ENCODE measurements around the gene BLNK.

The BLNK gene

GRCh38 chr10:96255549-96256333 is 15.6 kb downstream of the BLNK start:
- Histone ChIP-seq H3K36me3 (ENCODE audit: insufficient read depth, low read length) (no peaks in the 10 kb centered on the region), H3K27me3 (ENCODE audit: control insufficient read depth in 1 of 2, insufficient read depth in 2 of 2, low read length in 2 of 2) (no peaks in the 10 kb centered on the region), H3K9ac (ENCODE audit: low read length) (no peak overlapping the region), H3K9me3 (ENCODE audit: low read length) (no peaks in the 10 kb centered on the region), H3K27ac (ENCODE audit: low read depth, low read length) (no peak overlapping the region), H3K4me1 (ENCODE audit: insufficient read depth, low read length) (no peaks in the 10 kb centered on the region), H3K4me3 (ENCODE audit: low read depth in 1 of 2, low read length in 2 of 2) (no peak overlapping the region)

DNA sequence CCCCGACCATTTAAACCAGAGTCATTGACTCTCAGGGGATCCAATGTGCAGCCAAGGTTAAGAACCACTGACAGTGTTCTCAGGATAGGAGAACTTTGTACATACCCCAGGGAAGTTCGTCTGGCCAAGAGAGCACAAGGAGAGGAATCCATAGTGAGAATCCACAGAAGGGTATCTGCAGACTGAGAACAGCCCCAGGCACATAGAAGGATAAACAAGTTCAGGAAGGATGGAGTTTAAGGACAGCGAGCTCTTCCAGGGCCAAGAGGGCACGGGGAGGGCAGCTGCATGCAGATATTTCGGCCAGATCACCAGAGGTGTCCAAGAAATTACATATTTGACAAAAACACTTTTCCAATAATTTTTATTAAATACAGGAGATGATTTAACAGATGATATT is 16.4 kb downstream of the BLNK start:
- no peak overlapping the region for H3K27ac ChIP-seq (ENCODE audit: low read depth, low read length)
- no peaks in the 10 kb centered on the region for H3K36me3 ChIP-seq (ENCODE audit: insufficient read depth, low read length)
- H3K9me3 ChIP-seq (ENCODE audit: low read length): no peaks in the 10 kb centered on the region
- no peaks in the 10 kb centered on the region for H3K27me3 ChIP-seq (ENCODE audit: control insufficient read depth in 1 of 2, insufficient read depth in 2 of 2, low read length in 2 of 2)
- H3K9ac ChIP-seq (ENCODE audit: low read length): no peak overlapping the region
- no peak overlapping the region for H3K4me3 ChIP-seq (ENCODE audit: low read depth in 1 of 2, low read length in 2 of 2)
- H3K4me1 ChIP-seq (ENCODE audit: insufficient read depth, low read length): no peaks in the 10 kb centered on the region

GRCh38 chr10:96252730-96253129 is 18.6 kb downstream of the BLNK start:
- no peak overlapping the region for H3K27ac ChIP-seq (ENCODE audit: low read depth, low read length)
- no peak overlapping the region for H3K4me3 ChIP-seq (ENCODE audit: low read depth in 1 of 2, low read length in 2 of 2)

GRCh38 chr10:96250349-96250748 is 21.0 kb downstream of the BLNK start:
- Histone ChIP-seq H3K36me3 (ENCODE audit: insufficient read depth, low read length) (no peaks in the 10 kb centered on the region), H3K27ac (ENCODE audit: low read depth, low read length) (no peak overlapping the region), H3K4me1 (ENCODE audit: insufficient read depth, low read length) (no peaks in the 10 kb centered on the region), H3K4me3 (ENCODE audit: low read depth in 1 of 2, low read length in 2 of 2) (no peak overlapping the region), H3K27me3 (ENCODE audit: control insufficient read depth in 1 of 2, insufficient read depth in 2 of 2, low read length in 2 of 2) (no peaks in the 10 kb centered on the region), H3K9ac (ENCODE audit: low read length) (no peak overlapping the region), H3K9me3 (ENCODE audit: low read length) (no peaks in the 10 kb centered on the region)

More at GRCh38 chr10:96252730-96253129, 18.6 kb downstream of the BLNK start:
- H3K4me1 ChIP-seq (ENCODE audit: insufficient read depth, low read length): no peaks in the 10 kb centered on the region
- H3K36me3 ChIP-seq (ENCODE audit: insufficient read depth, low read length): no peaks in the 10 kb centered on the region
- no peaks in the 10 kb centered on the region for H3K27me3 ChIP-seq (ENCODE audit: control insufficient read depth in 1 of 2, insufficient read depth in 2 of 2, low read length in 2 of 2)
- H3K9me3 ChIP-seq (ENCODE audit: low read length): no peaks in the 10 kb centered on the region
- no peak overlapping the region for H3K9ac ChIP-seq (ENCODE audit: low read length)

GRCh38 chr10:96249264-96249663 is 22.1 kb downstream of the BLNK start:
- Histone ChIP-seq H3K9ac (ENCODE audit: low read length) (no peak overlapping the region), H3K4me1 (ENCODE audit: insufficient read depth, low read length) (no peaks in the 10 kb centered on the region), H3K27ac (ENCODE audit: low read depth, low read length) (no peak overlapping the region), H3K27me3 (ENCODE audit: control insufficient read depth in 1 of 2, insufficient read depth in 2 of 2, low read length in 2 of 2) (no peaks in the 10 kb centered on the region), H3K9me3 (ENCODE audit: low read length) (no peaks in the 10 kb centered on the region), H3K4me3 (ENCODE audit: low read depth in 1 of 2, low read length in 2 of 2) (no peak overlapping the region), H3K36me3 (ENCODE audit: insufficient read depth, low read length) (no peaks in the 10 kb centered on the region)

DNA sequence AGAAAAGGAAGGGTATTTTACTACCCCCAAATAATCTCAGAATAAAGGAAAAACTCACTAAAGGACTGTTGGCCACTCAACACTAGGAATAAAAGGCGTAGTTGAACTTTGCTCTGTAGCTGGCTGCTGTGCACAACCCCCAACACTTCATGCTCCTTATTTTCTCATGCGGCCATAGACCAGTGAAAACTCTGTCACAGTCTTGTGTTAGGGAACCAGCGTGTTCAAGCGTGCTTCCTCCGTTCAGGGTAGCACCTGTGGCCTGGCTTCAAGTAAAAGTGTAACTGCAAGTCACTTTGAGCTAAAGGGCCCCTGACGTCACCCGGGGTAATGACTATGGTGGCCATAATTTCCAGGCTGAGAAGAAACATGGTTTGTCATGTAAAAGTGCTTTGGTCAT is 27.0 kb downstream of the BLNK start:
- Histone ChIP-seq H3K4me3 (ENCODE audit: low read depth in 1 of 2, low read length in 2 of 2) (no peak overlapping the region), H3K9ac (ENCODE audit: low read length) (no peak overlapping the region), H3K27me3 (ENCODE audit: control insufficient read depth in 1 of 2, insufficient read depth in 2 of 2, low read length in 2 of 2) (no peaks in the 10 kb centered on the region), H3K27ac (ENCODE audit: low read depth, low read length) (no peak overlapping the region), H3K36me3 (ENCODE audit: insufficient read depth, low read length) (no peaks in the 10 kb centered on the region), H3K9me3 (ENCODE audit: low read length) (no peaks in the 10 kb centered on the region), H3K4me1 (ENCODE audit: insufficient read depth, low read length) (no peaks in the 10 kb centered on the region)

DNA sequence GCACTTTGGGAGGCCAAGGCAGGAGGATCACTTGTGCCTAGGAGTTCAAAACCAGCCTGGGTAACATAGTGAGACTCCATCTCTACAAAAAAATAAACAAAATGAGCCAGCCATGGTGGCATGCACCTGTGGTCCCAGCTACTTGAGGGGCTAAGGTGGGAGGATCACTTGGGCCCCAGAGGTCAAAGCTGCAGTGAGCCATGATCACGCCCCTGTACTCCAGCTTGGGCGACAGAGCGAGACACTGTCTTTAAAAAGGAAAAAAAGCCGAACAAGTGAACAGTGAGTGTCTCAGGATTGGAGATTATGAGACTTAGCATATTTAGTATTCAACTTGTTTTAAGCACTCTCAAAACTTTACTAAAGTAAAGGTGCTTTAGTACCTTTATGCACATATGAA is 28.1 kb downstream of the BLNK start:
- H3K4me3 ChIP-seq (ENCODE audit: low read depth in 1 of 2, low read length in 2 of 2): no peak overlapping the region
- H3K4me1 ChIP-seq (ENCODE audit: insufficient read depth, low read length): no peaks in the 10 kb centered on the region
- H3K9ac ChIP-seq (ENCODE audit: low read length): no peak overlapping the region
- H3K36me3 ChIP-seq (ENCODE audit: insufficient read depth, low read length): no peaks in the 10 kb centered on the region
- H3K27me3 ChIP-seq (ENCODE audit: control insufficient read depth in 1 of 2, insufficient read depth in 2 of 2, low read length in 2 of 2): no peaks in the 10 kb centered on the region
- no peaks in the 10 kb centered on the region for H3K9me3 ChIP-seq (ENCODE audit: low read length)
- H3K27ac ChIP-seq (ENCODE audit: low read depth, low read length): no peak overlapping the region

DNA sequence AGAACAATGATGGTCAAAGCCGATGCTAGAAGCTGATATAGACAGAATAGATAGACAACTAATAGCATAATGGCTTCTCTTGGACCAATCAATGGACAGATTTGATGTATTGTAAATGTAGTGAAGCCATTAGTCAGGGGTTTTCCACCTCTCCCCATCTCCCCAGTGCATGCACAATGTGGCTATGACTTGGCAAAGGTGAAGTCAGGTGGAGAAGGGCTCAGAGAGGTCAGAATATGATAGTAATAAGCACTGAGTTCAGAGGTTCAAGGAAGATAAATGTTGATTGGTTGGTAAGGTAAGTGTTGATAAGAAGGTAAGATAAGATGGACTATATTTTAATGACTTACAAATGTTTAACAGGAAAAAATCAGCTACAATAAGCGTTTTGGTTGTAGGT is 28.5 kb downstream of the BLNK start:
- Histone ChIP-seq H3K9ac (ENCODE audit: low read length) (no peak overlapping the region), H3K4me3 (ENCODE audit: low read depth in 1 of 2, low read length in 2 of 2) (no peak overlapping the region), H3K9me3 (ENCODE audit: low read length) (no peaks in the 10 kb centered on the region), H3K36me3 (ENCODE audit: insufficient read depth, low read length) (no peaks in the 10 kb centered on the region), H3K4me1 (ENCODE audit: insufficient read depth, low read length) (no peaks in the 10 kb centered on the region), H3K27ac (ENCODE audit: low read depth, low read length) (no peak overlapping the region), H3K27me3 (ENCODE audit: control insufficient read depth in 1 of 2, insufficient read depth in 2 of 2, low read length in 2 of 2) (no peaks in the 10 kb centered on the region)

- no peak overlapping the region for H3K4me3 ChIP-seq (ENCODE audit: low read depth in 1 of 2, low read length in 2 of 2)
- H3K27ac ChIP-seq (ENCODE audit: low read depth, low read length): no peak overlapping the region
- H3K36me3 ChIP-seq (ENCODE audit: insufficient read depth, low read length): no peaks in the 10 kb centered on the region
- H3K9ac ChIP-seq (ENCODE audit: low read length): no peak overlapping the region
- H3K9me3 ChIP-seq (ENCODE audit: low read length): no peaks in the 10 kb centered on the region
- peaks cover 3% of the 10 kb centered on the region for H3K4me1 ChIP-seq (ENCODE audit: insufficient read depth, low read length)
- no peaks in the 10 kb centered on the region for H3K27me3 ChIP-seq (ENCODE audit: control insufficient read depth in 1 of 2, insufficient read depth in 2 of 2, low read length in 2 of 2)
These were observed 32.4 kb downstream of the BLNK start for GRCh38 chr10:96238646-96239623.

- Histone ChIP-seq H3K36me3 (ENCODE audit: insufficient read depth, low read length) (no peaks in the 10 kb centered on the region), H3K9me3 (ENCODE audit: low read length) (no peaks in the 10 kb centered on the region), H3K4me3 (ENCODE audit: low read depth in 1 of 2, low read length in 2 of 2) (no peak overlapping the region), H3K27ac (ENCODE audit: low read depth, low read length) (no peak overlapping the region), H3K9ac (ENCODE audit: low read length) (no peak overlapping the region), H3K27me3 (ENCODE audit: control insufficient read depth in 1 of 2, insufficient read depth in 2 of 2, low read length in 2 of 2) (no peaks in the 10 kb centered on the region), H3K4me1 (ENCODE audit: insufficient read depth, low read length) (peaks cover 7% of the 10 kb centered on the region)
These were observed 34.5 kb downstream of the BLNK start for GRCh38 chr10:96236876-96237275.

- no peaks in the 10 kb centered on the region for H3K36me3 ChIP-seq (ENCODE audit: insufficient read depth, low read length)
- H3K4me3 ChIP-seq (ENCODE audit: low read depth in 1 of 2, low read length in 2 of 2): no peak overlapping the region
- no peaks in the 10 kb centered on the region for H3K27me3 ChIP-seq (ENCODE audit: control insufficient read depth in 1 of 2, insufficient read depth in 2 of 2, low read length in 2 of 2)
- no peaks in the 10 kb centered on the region for H3K9me3 ChIP-seq (ENCODE audit: low read length)
- H3K27ac ChIP-seq (ENCODE audit: low read depth, low read length): no peak overlapping the region
- peaks cover 7% of the 10 kb centered on the region for H3K4me1 ChIP-seq (ENCODE audit: insufficient read depth, low read length)
- no peak overlapping the region for H3K9ac ChIP-seq (ENCODE audit: low read length)
These were observed 35.3 kb downstream of the BLNK start for GRCh38 chr10:96236090-96236478.

Data from muscle layer of colon (tissue), 2 donors.